ENCODE data around the gene GBF1. TPM values are rescaled to one million over a fixed set of nuclear protein-coding genes. Genes with fewer than 3 reads are reported as not detected.

GBF1 gene
- total and polyA plus RNA-seq, 7 experiments from 2014 or later = 8.5 to 47.2 (median 37.2) TPM

DNA sequence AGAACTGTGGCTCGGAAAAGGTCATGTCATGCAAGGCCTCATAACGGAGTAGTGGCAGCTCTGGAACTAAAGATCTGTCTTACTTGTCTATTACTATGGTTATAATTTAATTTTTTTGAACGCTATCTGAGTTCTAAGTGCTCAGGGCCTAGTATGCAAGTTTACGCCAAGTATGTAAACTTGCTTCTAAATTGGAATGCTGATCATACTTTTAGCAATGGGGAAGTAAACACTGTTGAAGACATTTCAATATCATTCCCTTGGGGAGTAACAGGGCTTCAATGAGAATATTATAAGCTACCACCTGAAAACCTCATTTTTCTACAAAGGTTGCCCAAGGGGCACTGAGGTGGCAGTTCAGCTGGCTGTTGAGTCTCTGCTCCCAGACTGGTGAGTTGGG lies 80.7 kb downstream of the GBF1 start:
- H3K9me3 Mint-ChIP-seq = no peaks in the 10 kb centered on the region
- ChIA-PET POLR2A (no interaction called here), CTCF (interaction anchor here (1.3 kb wide), 1 partner anchor 24 kb away, joined by 5 read pairs; no protein-coding TSS in a partner anchor)
- Histone ChIP-seq H3K27ac (ENCODE audit: low read depth, low read length) (no peak overlapping the region), H3K9me3 (ENCODE audit: control insufficient read depth in 2 of 3, low read length in 3 of 3) (no peaks in the 10 kb centered on the region), H3K4me1 (ENCODE audit: control insufficient read depth in 2 of 2, insufficient read depth in 2 of 2, low read length in 2 of 2) (peaks cover 12 to 14% of the 10 kb centered on the region in 2 donors), H3K4me3 (ENCODE audit: low read length) (no peak overlapping the region), H3K27me3 (ENCODE audit: control insufficient read depth in 2 of 2, insufficient read depth in 2 of 2, low read length in 2 of 2) (no peaks in the 10 kb centered on the region), H3K36me3 (ENCODE audit: control insufficient read depth in 2 of 3, insufficient read depth in 3 of 3, low read length in 3 of 3) (no peaks in the 10 kb centered on the region)
- intact Hi-C loops (cut with micrococcal nuclease) = no loop called here
- DNase-seq (no peak), ATAC-seq (no peak)
- H3K27me3 Mint-ChIP-seq = no peaks in the 10 kb centered on the region
- no peak overlapping the region for H3K4me3 Mint-ChIP-seq
- no peak overlapping the region for H3K27ac Mint-ChIP-seq
- H3K4me1 Mint-ChIP-seq = peaks cover 15 to 49% (median 34%) of the 10 kb centered on the region in 7 donors
- H3K36me3 Mint-ChIP-seq = peaks cover 0 to 13% (median 0%) of the 10 kb centered on the region in 5 donors

DNA sequence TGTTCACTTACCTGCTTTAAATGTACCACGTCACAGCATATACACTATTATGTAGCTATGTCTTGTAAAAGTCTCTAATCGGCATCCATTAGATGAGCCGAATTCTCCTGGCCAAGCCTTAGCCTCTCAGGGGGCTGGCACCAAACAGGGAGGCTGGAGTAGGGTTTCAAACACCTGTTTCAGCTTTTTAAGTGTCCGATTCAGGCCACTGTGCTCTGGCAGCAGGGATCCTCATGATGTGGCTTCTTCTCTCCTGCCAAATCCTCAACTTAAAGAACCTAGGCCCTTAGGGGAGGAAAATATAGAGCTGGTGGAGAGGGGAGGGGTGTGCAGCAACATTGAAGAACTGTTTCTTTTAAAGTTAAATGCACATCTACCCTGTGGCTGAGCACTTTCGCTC lies 81.7 kb downstream of the GBF1 start:
- Mint-ChIP-seq H3K27ac (no peak overlapping the region), H3K4me3 (no peak overlapping the region), H3K36me3 (peaks cover 0 to 15% (median 0%) of the 10 kb centered on the region in 5 donors), H3K4me1 (peaks cover 15 to 42% (median 28%) of the 10 kb centered on the region in 7 donors), H3K9me3 (no peaks in the 10 kb centered on the region), H3K27me3 (no peaks in the 10 kb centered on the region)
- POLR2A ChIA-PET = no interaction called here
- DNase-seq = no peak
- CTCF ChIA-PET = interaction anchor here (0.6 to 1.3 kb wide), 2 partner anchors 23 to 908 kb away, joined by 3 to 5 read pairs; no protein-coding TSS in a partner anchor
- H3K36me3 ChIP-seq (ENCODE audit: control insufficient read depth in 2 of 3, insufficient read depth in 3 of 3, low read length in 3 of 3) = peaks cover 0 to under 1% (median 0%) of the 10 kb centered on the region in 3 experiments
- H3K27me3 ChIP-seq (ENCODE audit: control insufficient read depth in 2 of 2, insufficient read depth in 2 of 2, low read length in 2 of 2) = no peaks in the 10 kb centered on the region
- H3K27ac ChIP-seq (ENCODE audit: low read depth, low read length) = no peak overlapping the region
- intact Hi-C loops (cut with micrococcal nuclease) = no loop called here
- H3K4me1 ChIP-seq (ENCODE audit: control insufficient read depth in 2 of 2, insufficient read depth in 2 of 2, low read length in 2 of 2) = peaks cover 8 to 10% of the 10 kb centered on the region in 2 donors
- H3K4me3 ChIP-seq (ENCODE audit: low read length) = no peak overlapping the region
- ATAC-seq = no peak
- no peaks in the 10 kb centered on the region for H3K9me3 ChIP-seq (ENCODE audit: control insufficient read depth in 2 of 3, low read length in 3 of 3)

GRCh38 chr10:102327641-102328040 lies 82.3 kb downstream of the GBF1 start:
- Histone ChIP-seq H3K9me3 (ENCODE audit: control insufficient read depth in 2 of 3, low read length in 3 of 3) (no peaks in the 10 kb centered on the region), H3K27me3 (ENCODE audit: control insufficient read depth in 2 of 2, insufficient read depth in 2 of 2, low read length in 2 of 2) (no peaks in the 10 kb centered on the region), H3K4me3 (ENCODE audit: low read length) (no peak overlapping the region), H3K36me3 (ENCODE audit: control insufficient read depth in 2 of 3, insufficient read depth in 3 of 3, low read length in 3 of 3) (peaks cover 0 to 7% (median 0%) of the 10 kb centered on the region in 3 experiments), H3K27ac (ENCODE audit: low read depth, low read length) (no peak overlapping the region), H3K4me1 (ENCODE audit: control insufficient read depth in 2 of 2, insufficient read depth in 2 of 2, low read length in 2 of 2) (peaks cover 2 to 3% of the 10 kb centered on the region in 2 donors)
- Mint-ChIP-seq H3K9me3 (no peaks in the 10 kb centered on the region), H3K27ac (peak overlapping the region in 1 of 9 donors; percentile 48), H3K4me3 (no peak overlapping the region), H3K4me1 (peaks cover 9 to 36% (median 26%) of the 10 kb centered on the region in 7 donors), H3K36me3 (peaks cover 0 to 17% (median 2%) of the 10 kb centered on the region in 5 donors), H3K27me3 (no peaks in the 10 kb centered on the region)
- CTCF ChIA-PET = interaction anchor here (0.6 to 0.7 kb wide), 3 partner anchors 24 to 909 kb away, joined by 3 to 4 read pairs (median 3); no protein-coding TSS in a partner anchor
- no peak for DNase-seq
- ATAC-seq = no peak
- POLR2A ChIA-PET = no interaction called here
- intact Hi-C loops (cut with micrococcal nuclease) = no loop called here

GRCh38 chr10:102332772-102333171 lies 87.4 kb downstream of the GBF1 start:
- H3K36me3 Mint-ChIP-seq = peaks cover 0 to 22% (median 4%) of the 10 kb centered on the region in 5 donors
- no peaks in the 10 kb centered on the region for H3K9me3 Mint-ChIP-seq
- POLR2A ChIA-PET = no interaction called here
- H3K27ac ChIP-seq (ENCODE audit: low read depth, low read length) = no peak overlapping the region
- H3K4me3 Mint-ChIP-seq = no peak overlapping the region
- CTCF ChIA-PET = interaction anchor here (0.6 to 2.6 kb wide), 3 partner anchors 18 to 1962 kb away, joined by 3 to 8 read pairs (median 6); no protein-coding TSS in a partner anchor
- ATAC-seq = no peak
- H3K4me1 ChIP-seq (ENCODE audit: control insufficient read depth in 2 of 2, insufficient read depth in 2 of 2, low read length in 2 of 2) = no peaks in the 10 kb centered on the region
- H3K36me3 ChIP-seq (ENCODE audit: control insufficient read depth in 2 of 3, insufficient read depth in 3 of 3, low read length in 3 of 3) = peaks cover 0 to 32% (median 0%) of the 10 kb centered on the region in 3 experiments
- no peaks in the 10 kb centered on the region for H3K27me3 Mint-ChIP-seq
- no peaks in the 10 kb centered on the region for H3K27me3 ChIP-seq (ENCODE audit: control insufficient read depth in 2 of 2, insufficient read depth in 2 of 2, low read length in 2 of 2)
- intact Hi-C loops (cut with micrococcal nuclease) = no loop called here
- no peaks in the 10 kb centered on the region for H3K9me3 ChIP-seq (ENCODE audit: control insufficient read depth in 2 of 3, low read length in 3 of 3)
- no peak overlapping the region for H3K4me3 ChIP-seq (ENCODE audit: low read length)
- no peak for DNase-seq
- H3K4me1 Mint-ChIP-seq = peaks cover 0 to 17% (median 3%) of the 10 kb centered on the region in 7 donors
- H3K27ac Mint-ChIP-seq = peak overlapping the region in 1 of 9 donors; percentile 36

DNA sequence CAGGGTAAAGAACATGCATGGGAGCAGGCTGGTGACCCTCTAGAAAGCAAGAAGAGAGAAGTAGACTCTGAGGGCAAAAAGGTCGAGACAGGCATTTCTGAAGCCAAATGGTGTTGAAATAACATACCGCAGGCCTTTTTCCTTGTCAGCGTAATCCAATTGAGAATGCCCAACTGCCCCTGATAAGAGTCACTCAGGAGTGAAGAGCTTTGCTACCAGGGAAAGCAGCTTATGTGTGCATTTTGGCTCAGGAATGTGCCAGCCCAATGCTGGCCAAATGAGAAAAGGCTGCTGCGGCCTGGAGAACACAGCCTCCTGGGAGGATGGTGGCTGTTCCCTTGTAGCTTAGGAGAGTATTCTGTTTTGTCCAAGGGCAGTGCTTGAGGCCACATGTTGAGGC lies 88.8 kb downstream of the GBF1 start:
- no peak overlapping the region for H3K27ac ChIP-seq (ENCODE audit: low read depth, low read length)
- no peaks in the 10 kb centered on the region for H3K27me3 Mint-ChIP-seq
- no peak for ATAC-seq
- no peaks in the 10 kb centered on the region for H3K9me3 Mint-ChIP-seq
- no peak for DNase-seq
- POLR2A ChIA-PET = no interaction called here
- H3K27ac Mint-ChIP-seq = no peak overlapping the region
- no peak overlapping the region for H3K4me3 ChIP-seq (ENCODE audit: low read length)
- H3K27me3 ChIP-seq (ENCODE audit: control insufficient read depth in 2 of 2, insufficient read depth in 2 of 2, low read length in 2 of 2) = no peaks in the 10 kb centered on the region
- H3K36me3 ChIP-seq (ENCODE audit: control insufficient read depth in 2 of 3, insufficient read depth in 3 of 3, low read length in 3 of 3) = peaks cover 0 to 32% (median 0%) of the 10 kb centered on the region in 3 experiments
- CTCF ChIA-PET = interaction anchor here (1.1 to 2.6 kb wide), 2 partner anchors 12 to 17 kb away, joined by 4 to 8 read pairs; no protein-coding TSS in a partner anchor
- no peaks in the 10 kb centered on the region for H3K4me1 ChIP-seq (ENCODE audit: control insufficient read depth in 2 of 2, insufficient read depth in 2 of 2, low read length in 2 of 2)
- H3K4me3 Mint-ChIP-seq = no peak overlapping the region
- H3K9me3 ChIP-seq (ENCODE audit: control insufficient read depth in 2 of 3, low read length in 3 of 3) = no peaks in the 10 kb centered on the region
- intact Hi-C loops (cut with micrococcal nuclease) = no loop called here
- peaks cover 0 to 17% (median 3%) of the 10 kb centered on the region in 7 donors for H3K4me1 Mint-ChIP-seq
- peaks cover 0 to 22% (median 4%) of the 10 kb centered on the region in 5 donors for H3K36me3 Mint-ChIP-seq

DNA sequence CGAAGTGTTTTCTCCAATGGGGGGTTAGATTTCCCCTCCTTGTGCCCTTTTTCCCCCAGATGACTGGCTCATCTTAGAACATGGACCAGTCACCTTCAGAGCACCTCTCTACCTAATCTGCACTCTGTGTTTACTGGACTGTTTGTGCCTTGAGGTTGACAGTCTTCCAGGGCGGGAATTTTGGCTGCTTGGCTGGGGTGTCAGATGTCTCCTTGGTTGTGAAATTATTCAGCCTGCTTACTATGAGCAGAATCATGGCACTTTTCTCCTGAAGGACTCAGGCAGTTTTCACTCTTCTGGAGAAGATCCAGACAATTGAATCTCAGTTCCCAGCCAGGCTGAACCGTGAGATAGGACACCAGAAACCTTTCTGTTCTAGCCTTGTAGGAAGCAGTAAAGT lies 89.9 kb downstream of the GBF1 start:
- Histone ChIP-seq H3K4me1 (ENCODE audit: control insufficient read depth in 2 of 2, insufficient read depth in 2 of 2, low read length in 2 of 2) (no peaks in the 10 kb centered on the region), H3K27ac (ENCODE audit: low read depth, low read length) (no peak overlapping the region), H3K9me3 (ENCODE audit: control insufficient read depth in 2 of 3, low read length in 3 of 3) (no peaks in the 10 kb centered on the region), H3K27me3 (ENCODE audit: control insufficient read depth in 2 of 2, insufficient read depth in 2 of 2, low read length in 2 of 2) (no peaks in the 10 kb centered on the region), H3K4me3 (ENCODE audit: low read length) (no peak overlapping the region), H3K36me3 (ENCODE audit: control insufficient read depth in 2 of 3, insufficient read depth in 3 of 3, low read length in 3 of 3) (peaks cover 0 to 32% (median 0%) of the 10 kb centered on the region in 3 experiments)
- Mint-ChIP-seq H3K4me1 (peaks cover 0 to 17% (median 3%) of the 10 kb centered on the region in 7 donors), H3K9me3 (no peaks in the 10 kb centered on the region), H3K4me3 (no peak overlapping the region), H3K27ac (no peak overlapping the region), H3K27me3 (no peaks in the 10 kb centered on the region), H3K36me3 (peaks cover 0 to 22% (median 4%) of the 10 kb centered on the region in 5 donors)
- DNase-seq (no peak), ATAC-seq (no peak)
- intact Hi-C loops (cut with micrococcal nuclease) = no loop called here
- ChIA-PET POLR2A (no interaction called here), CTCF (no interaction called here)

Data from naive thymus-derived CD4-positive, alpha-beta T cell (primary cell).